ENCODE measurements around the gene SPATA13. TPM values are rescaled to one million over a fixed set of nuclear protein-coding genes. Genes with fewer than 3 reads are reported as not detected.

Gene SPATA13
- total and polyA plus RNA-seq, 2 donors (not counting 1 experiment from before 2014, with no cell fraction given): 5.7 to 8.3 TPM

DNA sequence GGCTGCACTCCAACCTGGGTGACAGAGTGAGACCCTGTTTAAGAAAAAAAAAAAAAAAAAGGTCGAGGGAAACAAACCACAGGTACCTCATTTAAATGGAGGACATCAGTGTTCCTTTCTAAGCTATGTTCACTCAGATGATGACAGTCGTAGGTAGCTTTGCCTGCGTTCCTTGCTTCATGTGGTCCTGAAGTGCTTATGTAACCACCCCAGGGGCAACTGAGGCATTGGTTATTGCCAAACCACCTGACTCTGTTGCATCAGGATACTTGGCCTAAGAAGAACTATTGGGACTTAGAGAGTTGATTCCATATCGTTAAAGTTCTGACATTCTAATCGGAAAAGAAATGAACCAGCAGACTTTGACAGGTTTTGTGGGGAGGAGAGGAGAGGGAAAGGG, 51.7 kb downstream of the SPATA13 start:
- no peak overlapping the region for H3K4me3 Mint-ChIP-seq
- no peaks in the 10 kb centered on the region for H3K9me3 Mint-ChIP-seq (ENCODE audit: insufficient read depth)
- ChIA-PET CTCF (interaction anchor here (2.4 to 4.4 kb wide), 2 partner anchors 17 to 159 kb away, joined by 7 to 21 read pairs; no protein-coding TSS in a partner anchor), POLR2A (no interaction called here)
- TF ChIP-seq EZH2 (IDR thresholded peaks at IDR 0.05; ENCODE audit: borderline replicate concordance, insufficient read depth, low read depth, low read length, poor library complexity, severe bottlenecking): no peak
- TF ChIP-seq, protein P1, sequence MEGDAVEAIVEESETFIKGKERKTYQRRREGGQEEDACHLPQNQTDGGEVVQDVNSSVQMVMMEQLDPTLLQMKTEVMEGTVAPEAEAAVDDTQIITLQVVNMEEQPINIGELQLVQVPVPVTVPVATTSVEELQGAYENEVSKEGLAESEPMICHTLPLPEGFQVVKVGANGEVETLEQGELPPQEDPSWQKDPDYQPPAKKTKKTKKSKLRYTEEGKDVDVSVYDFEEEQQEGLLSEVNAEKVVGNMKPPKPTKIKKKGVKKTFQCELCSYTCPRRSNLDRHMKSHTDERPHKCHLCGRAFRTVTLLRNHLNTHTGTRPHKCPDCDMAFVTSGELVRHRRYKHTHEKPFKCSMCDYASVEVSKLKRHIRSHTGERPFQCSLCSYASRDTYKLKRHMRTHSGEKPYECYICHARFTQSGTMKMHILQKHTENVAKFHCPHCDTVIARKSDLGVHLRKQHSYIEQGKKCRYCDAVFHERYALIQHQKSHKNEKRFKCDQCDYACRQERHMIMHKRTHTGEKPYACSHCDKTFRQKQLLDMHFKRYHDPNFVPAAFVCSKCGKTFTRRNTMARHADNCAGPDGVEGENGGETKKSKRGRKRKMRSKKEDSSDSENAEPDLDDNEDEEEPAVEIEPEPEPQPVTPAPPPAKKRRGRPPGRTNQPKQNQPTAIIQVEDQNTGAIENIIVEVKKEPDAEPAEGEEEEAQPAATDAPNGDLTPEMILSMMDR (IDR thresholded peaks at IDR 0.05): no peak
- H3K27ac Mint-ChIP-seq: no peak overlapping the region
- no peak overlapping the region for H3K4me2 ChIP-seq (replicated peaks; ENCODE audit: low read depth, low read length, poor library complexity, severe bottlenecking)
- peaks cover 34% of the 10 kb centered on the region for H3K4me1 Mint-ChIP-seq
- intact Hi-C loops (cut with micrococcal nuclease): no loop called here
- H3K9me3 ChIP-seq (ENCODE audit: control extremely low read depth in 1 of 3, control insufficient read depth in 2 of 3, insufficient read depth in 1 of 3, low read length in 2 of 3): peaks cover 0 to under 1% (median 0%) of the 10 kb centered on the region in 3 donors
- no peaks in the 10 kb centered on the region for H3K36me3 ChIP-seq (replicated peaks in 1 of 2; ENCODE audit: control extremely low read depth in 1 of 2, control insufficient read depth in 1 of 2, extremely low read depth in 1 of 2, insufficient read depth in 2 of 2, low read length in 1 of 2)
- DNase-seq (no peak), ATAC-seq (ENCODE audit: low read depth) (no peak)
- H3K4me1 ChIP-seq (ENCODE audit: control insufficient read depth in 2 of 2, insufficient read depth in 2 of 2, low read length in 2 of 2): peaks cover 21 to 27% of the 10 kb centered on the region in 2 donors
- H4K20me1 ChIP-seq (ENCODE audit: control insufficient read depth, insufficient read depth, low read length, poor library complexity, severe bottlenecking): no peaks in the 10 kb centered on the region
- H3K4me3 ChIP-seq (ENCODE audit: control extremely low read depth in 1 of 5, extremely low read depth in 1 of 5, insufficient read depth in 1 of 5, low read depth in 2 of 5, low read length in 4 of 5): no peak overlapping the region
- no peak overlapping the region for H3K9ac ChIP-seq (ENCODE audit: low read length)
- H2AFZ ChIP-seq (ENCODE audit: insufficient read depth, low read depth, low read length, poor library complexity, severe bottlenecking): no peak overlapping the region
- H3K79me2 ChIP-seq (ENCODE audit: control insufficient read depth, insufficient read depth, low read length): no peaks in the 10 kb centered on the region
- H3K27me3 Mint-ChIP-seq: no peaks in the 10 kb centered on the region
- H3K27ac ChIP-seq (ENCODE audit: low read length in 2 of 2): no peak overlapping the region
- no peaks in the 10 kb centered on the region for H3K27me3 ChIP-seq (replicated peaks in 1 of 4; ENCODE audit: control extremely low read depth in 1 of 4, control insufficient read depth in 3 of 4, insufficient read depth in 4 of 4, low read length in 3 of 4)
- 100% methylated on average over 4 of the region's 5 CpGs for WGBS (ENCODE audit: insufficient coverage)

DNA sequence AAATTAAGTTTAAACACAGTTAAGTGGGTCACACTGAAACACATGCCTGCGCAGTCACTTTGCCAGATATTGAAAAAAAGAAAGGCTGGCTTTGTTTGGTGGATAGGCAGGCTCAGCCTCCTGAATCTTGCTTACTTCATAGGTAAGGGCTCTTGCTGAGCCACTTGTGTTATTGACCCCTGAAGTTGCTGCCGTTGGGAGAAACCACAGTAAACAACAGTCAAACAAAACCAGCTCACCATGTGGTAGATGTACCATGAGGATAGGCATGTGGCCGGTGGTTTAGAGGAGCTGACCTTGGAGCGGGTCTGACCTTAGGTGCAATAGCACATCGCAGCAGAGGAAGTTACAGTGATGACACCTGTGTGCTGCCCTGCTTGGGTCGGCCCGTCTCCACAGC, 52.2 kb downstream of the SPATA13 start:
- Histone ChIP-seq H3K4me1 (ENCODE audit: control insufficient read depth in 2 of 2, insufficient read depth in 2 of 2, low read length in 2 of 2) (peaks cover 25 to 31% of the 10 kb centered on the region in 2 donors), H3K4me3 (ENCODE audit: control extremely low read depth in 1 of 5, extremely low read depth in 1 of 5, insufficient read depth in 1 of 5, low read depth in 2 of 5, low read length in 4 of 5) (no peak overlapping the region), H3K27ac (ENCODE audit: low read length in 2 of 2) (no peak overlapping the region), H2AFZ (ENCODE audit: insufficient read depth, low read depth, low read length, poor library complexity, severe bottlenecking) (no peak overlapping the region), H3K36me3 (replicated peaks in 1 of 2; ENCODE audit: control extremely low read depth in 1 of 2, control insufficient read depth in 1 of 2, extremely low read depth in 1 of 2, insufficient read depth in 2 of 2, low read length in 1 of 2) (no peaks in the 10 kb centered on the region), H3K27me3 (replicated peaks in 1 of 4; ENCODE audit: control extremely low read depth in 1 of 4, control insufficient read depth in 3 of 4, insufficient read depth in 4 of 4, low read length in 3 of 4) (no peaks in the 10 kb centered on the region), H3K4me2 (replicated peaks; ENCODE audit: low read depth, low read length, poor library complexity, severe bottlenecking) (no peak overlapping the region), H4K20me1 (ENCODE audit: control insufficient read depth, insufficient read depth, low read length, poor library complexity, severe bottlenecking) (no peaks in the 10 kb centered on the region), H3K9me3 (ENCODE audit: control extremely low read depth in 1 of 3, control insufficient read depth in 2 of 3, insufficient read depth in 1 of 3, low read length in 2 of 3) (peaks cover 0 to 5% (median 0%) of the 10 kb centered on the region in 3 donors), H3K9ac (ENCODE audit: low read length) (no peak overlapping the region), H3K79me2 (ENCODE audit: control insufficient read depth, insufficient read depth, low read length) (no peaks in the 10 kb centered on the region)
- DNase-seq: no peak
- no peaks in the 10 kb centered on the region for H3K9me3 Mint-ChIP-seq (ENCODE audit: insufficient read depth)
- WGBS (ENCODE audit: insufficient coverage): 97% methylated on average over 6 of the region's 7 CpGs
- ChIA-PET CTCF (interaction anchor here (2.4 to 4.4 kb wide), 2 partner anchors 16 to 160 kb away, joined by 7 to 21 read pairs; no protein-coding TSS in a partner anchor), POLR2A (no interaction called here)
- H3K4me1 Mint-ChIP-seq: peaks cover 38% of the 10 kb centered on the region
- ATAC-seq (ENCODE audit: low read depth): no peak
- TF ChIP-seq, protein P1 (IDR thresholded peaks at IDR 0.05): no peak
- TF ChIP-seq EZH2 (IDR thresholded peaks at IDR 0.05; ENCODE audit: borderline replicate concordance, insufficient read depth, low read depth, low read length, poor library complexity, severe bottlenecking): no peak
- H3K4me3 Mint-ChIP-seq: no peak overlapping the region
- no peaks in the 10 kb centered on the region for H3K27me3 Mint-ChIP-seq
- intact Hi-C loops (cut with micrococcal nuclease): no loop called here
- H3K27ac Mint-ChIP-seq: no peak overlapping the region

Measured in B cell (primary cell).